OCI-LY1 (cell line): Measurements from ENCODE around the gene MAP1LC3A.

ENCODE experiments used
- H2AFZ ChIP-seq: fragments of 200-600 bp; sonication (generic), shearing (Covaris generic); 2 replicates; pipeline ENCODE4 v1.6.0; 2014; ENCODE audit warnings: antibody characterized with exemption, mild to moderate bottlenecking, low read length
- H3F3A ChIP-seq: fragments of 200-600 bp; sonication (generic), shearing (Covaris generic); 2 replicates; pipeline ENCODE4 v1.6.0; 2014; ENCODE audit warnings: mild to moderate bottlenecking, antibody characterized with exemption, low read length, moderate library complexity; ENCODE audit not compliant: insufficient read depth
- H3K27ac ChIP-seq: fragments of 200-600 bp; sonication (generic); 2 replicates; pipeline ENCODE4 v1.5.1; 2014; ENCODE audit warnings: low read length, mixed run types, mild to moderate bottlenecking, low read depth; ENCODE audit not compliant: poor library complexity, severe bottlenecking
- H3K27me3 ChIP-seq: fragments of 200-600 bp; sonication (generic); 2 replicates; pipeline ENCODE4 v1.6.0; 2014; ENCODE audit warnings: antibody characterized with exemption, mild to moderate bottlenecking, low read length, moderate library complexity; ENCODE audit not compliant: insufficient read depth
- H3K36me3 ChIP-seq: fragments of 200-600 bp; sonication (generic); 2 replicates; pipeline ENCODE4 v1.6.1; 2014; ENCODE audit warnings: mild to moderate bottlenecking, antibody characterized with exemption, low read length, moderate library complexity, mixed read lengths; ENCODE audit not compliant: insufficient read depth
- H3K4me1 ChIP-seq: fragments of 200-600 bp; sonication (generic); 2 replicates; pipeline ENCODE4 v1.5.1; 2014; ENCODE audit warnings: mild to moderate bottlenecking, low read length, moderate library complexity; ENCODE audit not compliant: insufficient read depth, severe bottlenecking
- H3K4me2 ChIP-seq: fragments of 200-600 bp; sonication (generic), shearing (Covaris generic); 2 replicates; pipeline ENCODE4 v1.6.1; 2014; ENCODE audit warnings: low read length
- H3K4me3 ChIP-seq: fragments of 200-600 bp; sonication (generic); 2 replicates; pipeline ENCODE4 v1.5.1; 2014; ENCODE audit warnings: low read length, low read depth, mild to moderate bottlenecking, mixed read lengths; ENCODE audit not compliant: poor library complexity, severe bottlenecking
- H3K79me2 ChIP-seq: fragments of 200-600 bp; shearing (Covaris generic); 2 replicates; pipeline ENCODE4 v1.6.1; 2016; ENCODE audit warnings: mixed run types, low read length, mixed read lengths; ENCODE audit not compliant: insufficient read depth
- H3K9ac ChIP-seq: fragments of 200-600 bp; sonication (generic), shearing (Covaris generic); 2 replicates; pipeline ENCODE4 v1.6.1; 2014; ENCODE audit warnings: mild to moderate bottlenecking, low read length, mixed read lengths
- H3K9me2 ChIP-seq: fragments of 200-600 bp; sonication (generic), shearing (Covaris generic); 2 replicates; pipeline ENCODE4 v1.6.1; 2014; ENCODE audit warnings: low read depth, mild to moderate bottlenecking, low read length, mixed read lengths
- H3K9me3 ChIP-seq: fragments of 200-600 bp; shearing (Covaris generic); 2 replicates; pipeline ENCODE4 v1.6.1; 2014; ENCODE audit warnings: low read length, mixed read lengths
- H4K20me1 ChIP-seq: fragments of 200-600 bp; sonication (generic), shearing (Covaris generic); 2 replicates; pipeline ENCODE4 v1.6.0; 2016; ENCODE audit warnings: mild to moderate bottlenecking, low read length; ENCODE audit not compliant: insufficient read depth
- CTCF ChIP-seq: fragments of 200-600 bp; sonication (generic), shearing (Covaris generic); IDR thresholded peaks from 2 replicates; pipeline ENCODE4 v1.5.1; 2017; ENCODE audit warnings: mild to moderate bottlenecking, antibody characterized with exemption, low read length, moderate library complexity, mixed read lengths
- EZH2 ChIP-seq: fragments of 200-600 bp; sonication (generic), shearing (Covaris generic); IDR thresholded peaks from 2 replicates; pipeline ENCODE4 v1.8.0; 2017; ENCODE audit warnings: borderline replicate concordance, mixed run types, mild to moderate bottlenecking, antibody characterized with exemption, low read length, moderate library complexity, mixed read lengths

The MAP1LC3A gene

GRCh38 chr20:34581341-34582184 is 23.0 kb downstream of the MAP1LC3A start:
- Histone ChIP-seq H3K9me2 (no peaks in the 10 kb centered on the region), H2AFZ (no peak overlapping the region), H3K4me3 (no peak overlapping the region), H3K27me3 (no peaks in the 10 kb centered on the region), H3K9ac (no peak overlapping the region), H3K4me2 (no peak overlapping the region), H3F3A (no peaks in the 10 kb centered on the region), H3K36me3 (peaks cover 21% of the 10 kb centered on the region), H3K9me3 (no peaks in the 10 kb centered on the region), H3K27ac (no peak overlapping the region), H3K4me1 (peaks cover 9% of the 10 kb centered on the region), H4K20me1 (no peaks in the 10 kb centered on the region), H3K79me2 (no peaks in the 10 kb centered on the region)
- TF ChIP-seq EZH2 (no peak), CTCF (no peak)

- no peak overlapping the region for H3K4me2 ChIP-seq
- H3K9me3 ChIP-seq = no peaks in the 10 kb centered on the region
- no peaks in the 10 kb centered on the region for H3K27me3 ChIP-seq
- H3K79me2 ChIP-seq = no peaks in the 10 kb centered on the region
- no peak overlapping the region for H3K9ac ChIP-seq
- H3K27ac ChIP-seq = no peak overlapping the region
- no peaks in the 10 kb centered on the region for H4K20me1 ChIP-seq
- H3K9me2 ChIP-seq = no peaks in the 10 kb centered on the region
- no peaks in the 10 kb centered on the region for H3F3A ChIP-seq
- H3K4me1 ChIP-seq = peaks cover 9% of the 10 kb centered on the region
- H3K36me3 ChIP-seq = peaks cover 21% of the 10 kb centered on the region
- no peak overlapping the region for H3K4me3 ChIP-seq
- TF ChIP-seq EZH2 = no peak
- TF ChIP-seq CTCF = no peak
- H2AFZ ChIP-seq = no peak overlapping the region
These were observed 23.7 kb downstream of the MAP1LC3A start for GRCh38 chr20:34582221-34582620.

GRCh38 chr20:34582911-34583310 is 24.4 kb downstream of the MAP1LC3A start:
- H3K4me1 ChIP-seq = peaks cover 9% of the 10 kb centered on the region
- no peaks in the 10 kb centered on the region for H3F3A ChIP-seq
- H3K27me3 ChIP-seq = no peaks in the 10 kb centered on the region
- H3K36me3 ChIP-seq = peaks cover 27% of the 10 kb centered on the region
- H4K20me1 ChIP-seq = no peaks in the 10 kb centered on the region
- H2AFZ ChIP-seq = no peak overlapping the region
- H3K4me3 ChIP-seq = no peak overlapping the region
- H3K27ac ChIP-seq = no peak overlapping the region
- H3K9me2 ChIP-seq = no peaks in the 10 kb centered on the region
- H3K79me2 ChIP-seq = no peaks in the 10 kb centered on the region
- TF ChIP-seq EZH2 = no peak
- no peak for TF ChIP-seq CTCF
- no peak overlapping the region for H3K9ac ChIP-seq
- no peak overlapping the region for H3K4me2 ChIP-seq
- no peaks in the 10 kb centered on the region for H3K9me3 ChIP-seq
